ENCODE data around the gene DENND4A. TPM values are rescaled to one million over a fixed set of nuclear protein-coding genes. Genes with fewer than 3 reads are reported as not detected.

Gene DENND4A
- total and polyA plus RNA-seq, 10 of the 15 experiments (the other 5 are each of a cell fraction or from before 2014, with no cell fraction given): 14.2 to 81.8 (median 34.1) TPM

- TF ChIP-seq YBX1 (IDR thresholded peaks at IDR 0.05) (no peak), CTCF (IDR thresholded peaks at IDR 0.05 in 2 of 3, conservative IDR thresholded peaks at IDR 0.05 in 1 of 3; ENCODE audit: control insufficient read depth in 2 of 3, extremely low read depth in 1 of 3, insufficient read depth in 1 of 3, low read depth in 3 of 3, low read length in 3 of 3) (peak; percentile 63 to 74 (median 73)), ZBTB11 (CRISPR knock-in tag; IDR thresholded peaks at IDR 0.05) (no peak), IKZF1 (conservative IDR thresholded peaks at IDR 0.05) (peak; percentile 69), FOS (IDR thresholded peaks at IDR 0.05; ENCODE audit: borderline replicate concordance, extremely low read depth, insufficient read length) (no peak), CHD4 (IDR thresholded peaks at IDR 0.05) (no peak), MEF2B (IDR thresholded peaks at IDR 0.05; ENCODE audit: partially characterized antibody, poor library complexity, severe bottlenecking) (no peak)
Observed at GRCh38 chr15:65824031-65824743, 32.1 kb upstream of the DENND4A start (continued).

Data from GM12878 (cell line).